ENCODE results near the gene SLC16A10. TPM values are rescaled to one million over a fixed set of nuclear protein-coding genes. Genes with fewer than 3 reads are reported as not detected.

SLC16A10 gene
- total and polyA plus RNA-seq, 2 of the 13 experiments (the other 11 are each of a cell fraction or from before 2014, with no cell fraction given), result 8.2 to 20.1 TPM

DNA sequence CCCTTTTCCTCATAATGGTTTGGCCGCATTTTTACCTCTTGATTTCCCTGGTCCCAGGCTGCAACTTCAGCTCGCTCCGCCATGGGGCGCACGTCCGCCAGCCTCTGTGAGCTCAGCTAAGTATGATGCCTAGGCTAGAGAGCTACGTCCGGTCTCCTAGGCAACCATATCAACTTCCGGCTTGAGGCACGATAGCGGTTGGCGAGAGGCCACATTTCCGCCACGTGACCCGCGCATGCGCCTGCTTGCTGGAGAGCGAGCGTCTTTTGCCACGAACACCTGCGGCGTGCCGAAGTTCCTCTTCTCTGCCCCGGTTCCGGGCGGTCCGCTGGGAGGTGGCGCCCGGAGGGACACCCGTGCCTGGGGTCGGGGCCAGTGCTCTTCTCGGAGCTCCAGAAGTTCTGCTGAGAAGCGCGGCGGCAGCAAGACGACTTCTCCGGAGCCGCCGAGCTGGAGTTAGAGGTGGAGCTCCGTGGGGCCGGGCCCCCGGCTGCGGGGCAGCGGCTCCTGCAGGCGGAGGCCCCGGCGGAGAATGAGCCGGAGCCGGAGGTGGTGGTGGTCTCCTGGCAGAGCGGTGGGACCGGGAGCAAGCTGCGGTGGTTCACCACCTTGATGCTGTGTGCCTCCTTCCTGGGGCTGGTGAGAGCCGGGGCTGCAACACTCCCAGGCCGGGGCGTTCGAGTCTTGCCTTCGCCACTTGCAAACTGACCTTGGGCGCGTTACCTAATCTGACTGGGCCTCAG is 172.0 kb downstream of the SLC16A10 start (continued):
- TF ChIP-seq MBNL3 (CRISPR knock-in tag; conservative IDR thresholded peaks at IDR 0.05) (no peak), CCAR2 (optimal IDR thresholded peaks at IDR 0.05; ENCODE audit: low read depth, low read length) (no peak), ZNF225 (CRISPR knock-in tag; IDR thresholded peaks at IDR 0.05) (peak; percentile 94), ZNF552 (CRISPR knock-in tag; IDR thresholded peaks at IDR 0.05; ENCODE audit: borderline replicate concordance) (no peak), ZBTB38 (CRISPR knock-in tag; IDR thresholded peaks at IDR 0.05) (peak; percentile 59; the same call in 1 of the 2 replicates), SNAI1 (CRISPR knock-in tag; IDR thresholded peaks at IDR 0.05; ENCODE audit: borderline replicate concordance) (peak; percentile 69; the same call in 1 of the 2 replicates), POLR2A (IDR thresholded peaks at IDR 0.05; ENCODE audit: insufficient read depth in 1 of 2, low read depth in 2 of 2, low read length in 2 of 2) (peak; percentile 69 to 91), ZNF766 (CRISPR knock-in tag; IDR thresholded peaks at IDR 0.05; ENCODE audit: borderline replicate concordance) (0 out of 2 replicates have a peak, but pooled peaks have one; percentile 64), NR1H2 (CRISPR knock-in tag; IDR thresholded peaks at IDR 0.05; ENCODE audit: borderline replicate concordance, low read depth) (no peak), HOXA7 (CRISPR knock-in tag; IDR thresholded peaks at IDR 0.05) (no peak), SOX6 (IDR thresholded peaks at IDR 0.05) (no peak), SOX6 (CRISPR knock-in tag; IDR thresholded peaks at IDR 0.05) (no peak; the same call in 1 of the 2 replicates), ZNF616 (CRISPR knock-in tag; IDR thresholded peaks at IDR 0.05; ENCODE audit: low read depth) (0 out of 2 replicates have a peak, but pooled peaks have one; percentile 64), ZNF143 (CRISPR knock-in tag; IDR thresholded peaks at IDR 0.05) (no peak), ZNF138 (CRISPR knock-in tag; IDR thresholded peaks at IDR 0.05; ENCODE audit: low read depth) (no peak), ZNF333 (CRISPR knock-in tag; IDR thresholded peaks at IDR 0.05; ENCODE audit: borderline replicate concordance) (no peak), ZNF101 (CRISPR knock-in tag; IDR thresholded peaks at IDR 0.05; ENCODE audit: borderline replicate concordance, low read depth) (no peak), FOXC1 (CRISPR knock-in tag; IDR thresholded peaks at IDR 0.05; ENCODE audit: borderline replicate concordance) (peak; percentile 96), HIVEP1 (CRISPR knock-in tag; IDR thresholded peaks at IDR 0.05) (peak; percentile 85), THYN1 (CRISPR knock-in tag; IDR thresholded peaks at IDR 0.05; ENCODE audit: borderline replicate concordance, low read depth) (no peak), FOXM1 (CRISPR knock-in tag; IDR thresholded peaks at IDR 0.05) (no peak)
- TF ChIP-seq, protein P1, sequence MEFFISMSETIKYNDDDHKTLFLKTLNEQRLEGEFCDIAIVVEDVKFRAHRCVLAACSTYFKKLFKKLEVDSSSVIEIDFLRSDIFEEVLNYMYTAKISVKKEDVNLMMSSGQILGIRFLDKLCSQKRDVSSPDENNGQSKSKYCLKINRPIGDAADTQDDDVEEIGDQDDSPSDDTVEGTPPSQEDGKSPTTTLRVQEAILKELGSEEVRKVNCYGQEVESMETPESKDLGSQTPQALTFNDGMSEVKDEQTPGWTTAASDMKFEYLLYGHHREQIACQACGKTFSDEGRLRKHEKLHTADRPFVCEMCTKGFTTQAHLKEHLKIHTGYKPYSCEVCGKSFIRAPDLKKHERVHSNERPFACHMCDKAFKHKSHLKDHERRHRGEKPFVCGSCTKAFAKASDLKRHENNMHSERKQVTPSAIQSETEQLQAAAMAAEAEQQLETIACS (CRISPR knock-in tag; IDR thresholded peaks at IDR 0.05), result no peak
- TF ChIP-seq, protein P2, sequence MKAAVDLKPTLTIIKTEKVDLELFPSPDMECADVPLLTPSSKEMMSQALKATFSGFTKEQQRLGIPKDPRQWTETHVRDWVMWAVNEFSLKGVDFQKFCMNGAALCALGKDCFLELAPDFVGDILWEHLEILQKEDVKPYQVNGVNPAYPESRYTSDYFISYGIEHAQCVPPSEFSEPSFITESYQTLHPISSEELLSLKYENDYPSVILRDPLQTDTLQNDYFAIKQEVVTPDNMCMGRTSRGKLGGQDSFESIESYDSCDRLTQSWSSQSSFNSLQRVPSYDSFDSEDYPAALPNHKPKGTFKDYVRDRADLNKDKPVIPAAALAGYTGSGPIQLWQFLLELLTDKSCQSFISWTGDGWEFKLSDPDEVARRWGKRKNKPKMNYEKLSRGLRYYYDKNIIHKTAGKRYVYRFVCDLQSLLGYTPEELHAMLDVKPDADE (CRISPR knock-in tag; IDR thresholded peaks at IDR 0.05), result no peak
- TF ChIP-seq, protein P3, sequence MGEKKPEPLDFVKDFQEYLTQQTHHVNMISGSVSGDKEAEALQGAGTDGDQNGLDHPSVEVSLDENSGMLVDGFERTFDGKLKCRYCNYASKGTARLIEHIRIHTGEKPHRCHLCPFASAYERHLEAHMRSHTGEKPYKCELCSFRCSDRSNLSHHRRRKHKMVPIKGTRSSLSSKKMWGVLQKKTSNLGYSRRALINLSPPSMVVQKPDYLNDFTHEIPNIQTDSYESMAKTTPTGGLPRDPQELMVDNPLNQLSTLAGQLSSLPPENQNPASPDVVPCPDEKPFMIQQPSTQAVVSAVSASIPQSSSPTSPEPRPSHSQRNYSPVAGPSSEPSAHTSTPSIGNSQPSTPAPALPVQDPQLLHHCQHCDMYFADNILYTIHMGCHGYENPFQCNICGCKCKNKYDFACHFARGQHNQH (CRISPR knock-in tag; IDR thresholded peaks at IDR 0.05), result no peak; the same call in 1 of the 2 replicates
- TF ChIP-seq, protein P4, sequence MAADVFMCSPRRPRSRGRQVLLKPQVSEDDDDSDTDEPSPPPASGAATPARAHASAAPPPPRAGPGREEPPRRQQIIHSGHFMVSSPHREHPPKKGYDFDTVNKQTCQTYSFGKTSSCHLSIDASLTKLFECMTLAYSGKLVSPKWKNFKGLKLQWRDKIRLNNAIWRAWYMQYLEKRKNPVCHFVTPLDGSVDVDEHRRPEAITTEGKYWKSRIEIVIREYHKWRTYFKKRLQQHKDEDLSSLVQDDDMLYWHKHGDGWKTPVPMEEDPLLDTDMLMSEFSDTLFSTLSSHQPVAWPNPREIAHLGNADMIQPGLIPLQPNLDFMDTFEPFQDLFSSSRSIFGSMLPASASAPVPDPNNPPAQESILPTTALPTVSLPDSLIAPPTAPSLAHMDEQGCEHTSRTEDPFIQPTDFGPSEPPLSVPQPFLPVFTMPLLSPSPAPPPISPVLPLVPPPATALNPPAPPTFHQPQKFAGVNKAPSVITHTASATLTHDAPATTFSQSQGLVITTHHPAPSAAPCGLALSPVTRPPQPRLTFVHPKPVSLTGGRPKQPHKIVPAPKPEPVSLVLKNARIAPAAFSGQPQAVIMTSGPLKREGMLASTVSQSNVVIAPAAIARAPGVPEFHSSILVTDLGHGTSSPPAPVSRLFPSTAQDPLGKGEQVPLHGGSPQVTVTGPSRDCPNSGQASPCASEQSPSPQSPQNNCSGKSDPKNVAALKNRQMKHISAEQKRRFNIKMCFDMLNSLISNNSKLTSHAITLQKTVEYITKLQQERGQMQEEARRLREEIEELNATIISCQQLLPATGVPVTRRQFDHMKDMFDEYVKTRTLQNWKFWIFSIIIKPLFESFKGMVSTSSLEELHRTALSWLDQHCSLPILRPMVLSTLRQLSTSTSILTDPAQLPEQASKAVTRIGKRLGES (CRISPR knock-in tag; IDR thresholded peaks at IDR 0.05; ENCODE audit: borderline replicate concordance), result peak; percentile 98
